Endothelial cell of umbilical vein (primary cell): Measurements from ENCODE around the gene MEPCE. TPM values are rescaled to one million over a fixed set of nuclear protein-coding genes. Genes with fewer than 3 reads are reported as not detected.
"Not testable (repeated sequence)": the region's sequence is repeated elsewhere in the genome, so short reads cannot be mapped to it uniquely, and the experiment has no call there.

Source experiments
- BruUV-seq: library from RNA; stranded (reverse); fragments of 400-500 nt; replicated peaks from 2 replicates; lab custom pipeline; 2021; lab: Mats Ljungman, UMichigan
- CTCF ChIA-PET: fragments of 300-600, 350-600 bp; sonication (Branson Sonifier 250); formaldehyde crosslinking; loops from one replicate; lab custom pipeline; 2021; ENCODE audit warnings: antibody characterized with exemption, inconsistent platforms; lab: Charles Lee
- POLR2A ChIA-PET: fragments of 300-600, 350-600 bp; sonication (Branson Sonifier 250); formaldehyde crosslinking; loops from one replicate; lab custom pipeline; 2021; ENCODE audit warnings: antibody characterized with exemption, inconsistent platforms; lab: Charles Lee
- DNase-seq: peaks from one replicate; pipeline ENCODE4 v3.0.0-alpha.2; 2011; ENCODE audit warnings: low read depth, low spot score
- FAIRE-seq: peaks from 2 replicates; lab custom pipeline; 2011; peaks lifted over from hg19 to GRCh38; lab: Jason Lieb, UNC
- H2AFZ ChIP-seq: 2 replicates; pipeline ENCODE4 v1.6.0; 2012; ENCODE audit warnings: low read depth, low read length, control low read depth, inconsistent platforms
- H3K27ac ChIP-seq: 2 replicates; pipeline ENCODE4 v1.5.1; 2011; ENCODE audit warnings: low read depth, mild to moderate bottlenecking, control low read depth, low read length, moderate library complexity; ENCODE audit not compliant: insufficient read depth
- H3K27me3 ChIP-seq, 2 experiments: 2 replicates each; pipeline versions ENCODE4 v1.6.0 to v1.6.1; 2011; ENCODE audit warnings: low read length in 2 of 2, mixed read lengths in 1 of 2; ENCODE audit not compliant: control insufficient read depth in 2 of 2, insufficient read depth in 2 of 2
- H3K36me3 ChIP-seq, 2 experiments: 2 replicates in 1 of 2; 3 replicates in 1 of 2; pipeline ENCODE4 v1.5.1; 2011; ENCODE audit warnings: low read length in 2 of 2, mild to moderate bottlenecking in 1 of 2, moderate library complexity in 1 of 2; ENCODE audit not compliant: control insufficient read depth in 2 of 2, insufficient read depth in 2 of 2; ENCODE audit errors: extremely low read depth in 1 of 2
- H3K4me1 ChIP-seq: 3 replicates; pipeline ENCODE4 v1.5.1; 2011; ENCODE audit warnings: mild to moderate bottlenecking, low read length; ENCODE audit not compliant: control insufficient read depth, insufficient read depth; ENCODE audit errors: extremely low read depth
- H3K4me2 ChIP-seq: 2 replicates; pipeline ENCODE4 v1.6.1; 2011; ENCODE audit warnings: low read length, control low read depth, mixed read lengths; ENCODE audit not compliant: insufficient read depth
- H3K4me3 ChIP-seq, 3 experiments: fragments of 200-600 bp in 1 of 3; sonication (generic), shearing (Covaris generic) in 1 of 3; replicated peaks in 1 of 3; 2 replicates each; pipeline ENCODE4 v1.5.1; 2011 to 2016; ENCODE audit warnings: control low read depth in 3 of 3, low read length in 3 of 3, mild to moderate bottlenecking in 2 of 3, inconsistent platforms in 1 of 3, low read depth in 1 of 3, moderate library complexity in 1 of 3; ENCODE audit not compliant: insufficient read depth in 1 of 3
- H3K79me2 ChIP-seq: 2 replicates; pipeline ENCODE4 v1.6.0; 2012; ENCODE audit warnings: low read length, inconsistent platforms; ENCODE audit not compliant: control insufficient read depth, insufficient read depth
- H3K9ac ChIP-seq: replicated peaks from 2 replicates; pipeline ENCODE3; 2011; ENCODE audit warnings: low read length, control low read depth; ENCODE audit not compliant: insufficient read depth; ENCODE audit errors: extremely low read depth
- H3K9me1 ChIP-seq: replicated peaks from 3 replicates; pipeline ENCODE4 v1.6.0; 2011; ENCODE audit warnings: mild to moderate bottlenecking, low read length; ENCODE audit not compliant: control insufficient read depth, insufficient read depth; ENCODE audit errors: extremely low read depth
- H3K9me3 ChIP-seq: replicated peaks from 2 replicates; pipeline ENCODE4 v1.5.1; 2012; ENCODE audit warnings: low read length, inconsistent platforms; ENCODE audit not compliant: control insufficient read depth, insufficient read depth
- H4K20me1 ChIP-seq: replicated peaks from 2 replicates; pipeline ENCODE3; 2011; ENCODE audit warnings: mild to moderate bottlenecking, low read length; ENCODE audit not compliant: control insufficient read depth, insufficient read depth; ENCODE audit errors: extremely low read depth
- FOS ChIP-seq: IDR thresholded peaks from 2 replicates; pipeline ENCODE4 v1.6.1; 2011; ENCODE audit warnings: mild to moderate bottlenecking, low read length, moderate library complexity, borderline replicate concordance; ENCODE audit not compliant: insufficient read depth
- GATA2 ChIP-seq: IDR thresholded peaks from 2 replicates; pipeline ENCODE4 v1.7.0; 2011; ENCODE audit warnings: low read depth, mild to moderate bottlenecking, moderate library complexity, mixed read lengths, low read length; ENCODE audit not compliant: insufficient read length, insufficient read depth
- dilution Hi-C: fragments of 300-500 bp; cut with MboI; formaldehyde crosslinking; loops from one replicate; pipeline ENCODE4 v1.15.0; 2019; ENCODE audit warnings: low sequenced_read_pairs; ENCODE audit not compliant: extremely low pct_ligation_motif_present
- intact Hi-C: fragments of 100-400 bp; cut with micrococcal nuclease; formaldehyde crosslinking; loops from one replicate; pipeline ENCODE4 v1.10.0; 2022
- polyA plus RNA-seq, 4 experiments: library from polyadenylated mRNA; depleted of rRNA in 3 of 4; stranded (reverse) in 3 of 4; unstranded in 1 of 4; fragments of >200 nt; gene quantifications; 2 replicates each; pipeline versions ENCODE4 v1.2.1 to v1.2.3, GENCODE V29; 2011 to 2012; ENCODE audit warnings: missing spikeins in 1 of 4
- total RNA-seq: library from RNA; stranded (reverse); gene quantifications from 2 replicates; pipeline ENCODE4 v1.2.3, GENCODE V29; 2021

The MEPCE gene
- total and polyA plus RNA-seq, 2 donors (not counting 3 experiments of a cell fraction or from before 2014, with no cell fraction given) = 23.3 to 45.8 TPM

GRCh38 chr7:100446040-100446439, 16.4 kb downstream of the MEPCE start:
- H3K9me1 ChIP-seq = no peaks in the 10 kb centered on the region
- H2AFZ ChIP-seq = no peak overlapping the region
- peak overlapping the region; percentile 19 for H3K4me2 ChIP-seq
- H4K20me1 ChIP-seq = no peaks in the 10 kb centered on the region
- H3K27ac ChIP-seq = peak overlapping the region; percentile 66
- H3K36me3 ChIP-seq = no peaks in the 10 kb centered on the region
- H3K9ac ChIP-seq = no peak overlapping the region
- H3K4me3 ChIP-seq = no peak overlapping the region
- peaks cover 36% of the 10 kb centered on the region for H3K4me1 ChIP-seq
- CTCF ChIA-PET = interaction anchor here (2.0 kb wide), 1 partner anchor 9 kb away, joined by 16 read pairs; no protein-coding TSS in a partner anchor
- no peaks in the 10 kb centered on the region for H3K79me2 ChIP-seq
- no peaks in the 10 kb centered on the region for H3K27me3 ChIP-seq
- BruUV-seq = no TSS peak
- FAIRE-seq (peak; percentile 63), DNase-seq (no peak)
- intact Hi-C loops = no loop called here
- POLR2A ChIA-PET = interaction anchor here (3.9 kb wide), 1 partner anchor 17 kb away, joined by 59 read pairs; the partner anchor contains the start of genes MEPCE and ZCWPW1
- no peak for TF ChIP-seq GATA2
- peak; percentile 16 for TF ChIP-seq FOS
- H3K9me3 ChIP-seq = no peaks in the 10 kb centered on the region
- dilution Hi-C loops = no loop called here

GRCh38 chr7:100447363-100447762, 17.7 kb downstream of the MEPCE start:
- H3K27me3 ChIP-seq, H2AFZ ChIP-seq, dilution Hi-C loops, H4K20me1 ChIP-seq, BruUV-seq, H3K27ac ChIP-seq, H3K36me3 ChIP-seq, H3K4me2 ChIP-seq, DNase-seq, FAIRE-seq, H3K9me1 ChIP-seq, intact Hi-C loops, H3K9me3 ChIP-seq, H3K9ac ChIP-seq, H3K4me3 ChIP-seq, H3K79me2 ChIP-seq: not testable (repeated sequence)
- H3K4me1 ChIP-seq = peaks cover 36% of the 10 kb centered on the region
- POLR2A ChIA-PET = interaction anchor here (1.1 kb wide), 1 partner anchor 18 kb away, joined by 4 read pairs; the partner anchor contains the start of gene ZCWPW1
- CTCF ChIA-PET = interaction anchor here (0.7 to 1.4 kb wide), 3 partner anchors 9 to 120 kb away, joined by 3 to 4 read pairs (median 4); no protein-coding TSS in a partner anchor
